ENCODE data around the gene PCCA.
"Not testable (repeated sequence)": the region's sequence is repeated elsewhere in the genome, so short reads cannot be mapped to it uniquely, and the experiment has no call there.

PCCA gene

DNA sequence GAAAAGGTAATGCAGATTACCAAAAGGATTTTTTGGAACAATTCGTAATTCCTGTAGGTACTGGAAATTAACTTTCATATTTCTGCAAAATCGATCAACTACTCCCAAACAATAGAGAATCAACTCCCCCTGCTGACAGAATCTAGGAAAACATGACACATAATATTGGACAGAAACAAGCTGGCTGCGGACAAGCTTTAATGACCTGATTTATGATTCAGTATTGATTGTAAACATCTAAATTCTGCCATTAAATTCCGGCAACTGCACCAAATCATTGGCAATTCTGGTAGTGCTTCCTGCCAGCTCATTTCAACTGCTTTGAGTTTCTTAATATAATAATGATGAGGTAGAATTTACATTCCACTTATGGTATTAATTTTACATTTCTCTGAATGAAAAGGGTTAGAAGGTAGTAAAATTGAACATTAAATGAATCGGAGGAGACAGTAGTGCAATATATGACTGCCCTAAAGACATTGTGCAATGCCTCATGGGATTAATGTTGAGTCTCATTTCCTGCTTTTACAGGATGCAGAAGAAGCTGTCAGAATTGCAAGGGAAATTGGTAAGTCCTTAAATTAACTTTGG lies 146.5 kb downstream of the PCCA start:
- no peak for DNase-seq (ENCODE audit: low read depth in 2 of 3, low spot score in 2 of 3)

DNA sequence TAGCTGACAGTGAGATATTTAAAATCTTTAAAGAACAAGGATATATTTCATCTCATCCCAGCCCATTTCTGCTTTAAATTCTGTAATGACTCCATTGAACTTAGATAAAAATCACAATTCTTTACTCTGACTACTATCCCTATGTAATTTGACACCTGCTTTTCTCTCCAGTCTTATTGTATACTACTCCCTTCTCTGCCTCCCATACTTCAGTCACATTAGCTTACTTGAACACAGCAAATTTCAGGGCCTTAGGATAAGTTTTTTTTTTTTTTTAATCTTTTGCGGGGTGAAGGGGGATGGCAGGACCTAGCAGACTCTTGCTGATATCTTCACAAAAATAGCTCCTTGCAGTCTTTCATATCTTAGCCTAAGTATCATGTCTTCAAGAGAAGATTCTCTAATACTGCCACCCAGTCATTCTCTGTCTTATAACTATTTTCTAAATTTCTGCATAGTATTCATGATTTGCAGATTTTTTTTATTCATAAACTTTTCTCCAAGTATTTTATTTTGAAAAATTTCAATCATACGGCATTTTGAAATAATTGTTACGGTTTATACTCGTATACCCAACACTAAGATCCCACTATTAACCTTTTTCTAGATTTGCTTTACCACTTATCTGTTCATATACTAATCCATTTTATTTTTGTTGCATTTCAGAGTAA lies 151.4 kb downstream of the PCCA start:
- no peak for DNase-seq (ENCODE audit: low read depth in 2 of 3, low spot score in 2 of 3)

DNA sequence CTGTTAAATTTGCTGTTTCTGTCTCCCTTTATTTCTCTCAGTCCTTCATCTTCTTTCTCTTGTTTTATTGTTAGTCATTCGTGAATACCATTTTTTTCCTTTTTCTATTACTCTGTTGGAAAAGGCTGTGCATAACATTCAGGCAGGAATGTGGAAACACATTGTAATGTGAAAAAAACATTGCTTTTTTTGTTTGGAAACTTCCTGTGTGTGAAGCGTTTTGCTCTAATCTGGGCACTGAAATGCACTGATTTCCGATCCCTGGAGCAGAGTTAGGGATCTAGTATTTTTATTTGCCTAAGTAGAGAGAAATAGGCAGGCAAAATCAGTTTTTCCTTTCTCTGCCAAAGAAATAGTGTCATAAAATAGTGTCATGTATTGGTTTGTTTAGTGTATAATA lies 155.5 kb downstream of the PCCA start:
- no peak for DNase-seq (ENCODE audit: low read depth in 2 of 3, low spot score in 2 of 3)

DNA sequence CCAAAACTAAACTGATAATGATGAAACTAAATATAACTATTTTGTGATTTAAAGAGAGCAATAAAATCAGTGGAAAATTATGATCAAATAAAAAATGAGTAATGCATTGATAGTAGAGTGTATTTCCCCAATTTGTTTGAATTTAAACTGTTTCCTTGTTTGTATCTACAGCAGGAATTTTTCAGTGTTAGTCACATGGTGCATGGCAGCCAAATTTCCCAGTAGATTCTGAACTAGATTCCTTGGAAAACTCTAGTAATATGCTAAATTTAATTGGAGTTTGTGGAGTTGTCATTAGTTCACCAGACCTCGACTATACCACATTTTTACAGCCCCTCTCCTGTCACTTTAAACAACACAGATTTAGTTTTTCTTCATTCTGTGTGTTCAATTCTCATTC lies 156.2 kb downstream of the PCCA start:
- DNase-seq (ENCODE audit: low read depth in 2 of 3, low spot score in 2 of 3), result no peak

DNA sequence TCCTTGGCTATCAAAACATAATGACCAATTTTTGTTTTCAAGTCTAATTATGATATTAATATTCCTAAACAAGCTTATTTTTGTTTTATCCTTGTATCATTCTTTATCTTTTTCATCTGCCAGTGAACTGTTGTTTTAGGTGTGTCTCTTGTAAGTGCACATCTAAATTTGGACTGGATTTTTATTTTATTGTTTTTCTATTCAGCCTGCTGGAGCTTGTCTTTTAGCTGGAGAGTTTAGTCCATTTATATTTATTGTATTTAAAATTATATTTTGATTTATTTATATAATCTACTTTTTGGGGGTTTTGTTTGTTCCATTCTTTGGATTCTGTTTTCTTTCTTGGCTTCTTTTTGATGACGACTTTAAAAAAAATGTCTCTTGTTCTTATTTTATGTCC lies 159.0 kb downstream of the PCCA start:
- no peak for DNase-seq (ENCODE audit: low read depth in 2 of 3, low spot score in 2 of 3)

DNA sequence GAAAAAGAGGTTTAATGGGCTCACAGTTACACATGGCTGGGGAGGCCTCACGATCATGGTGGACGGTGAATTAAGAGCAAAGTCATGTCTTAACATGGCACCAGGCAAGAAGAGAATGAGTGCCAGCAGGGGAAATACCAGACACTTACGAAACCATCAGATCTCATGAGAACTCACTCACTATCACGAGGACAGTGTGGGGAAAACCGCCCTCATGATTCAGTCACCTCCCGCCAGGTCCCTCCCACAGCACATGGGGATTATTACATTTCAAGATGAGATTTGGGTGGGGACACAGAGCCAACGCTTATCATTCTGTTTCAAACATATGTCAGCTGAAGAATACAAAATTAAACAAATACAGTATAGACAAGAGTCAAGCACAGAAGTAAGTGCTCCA lies 165.1 kb downstream of the PCCA start:
- no peak for DNase-seq (ENCODE audit: low read depth in 2 of 3, low spot score in 2 of 3)

GRCh38 chr13:100262404-100262803 lies 173.5 kb downstream of the PCCA start:
- DNase-seq (ENCODE audit: low read depth in 2 of 3, low spot score in 2 of 3), result no peak

DNA sequence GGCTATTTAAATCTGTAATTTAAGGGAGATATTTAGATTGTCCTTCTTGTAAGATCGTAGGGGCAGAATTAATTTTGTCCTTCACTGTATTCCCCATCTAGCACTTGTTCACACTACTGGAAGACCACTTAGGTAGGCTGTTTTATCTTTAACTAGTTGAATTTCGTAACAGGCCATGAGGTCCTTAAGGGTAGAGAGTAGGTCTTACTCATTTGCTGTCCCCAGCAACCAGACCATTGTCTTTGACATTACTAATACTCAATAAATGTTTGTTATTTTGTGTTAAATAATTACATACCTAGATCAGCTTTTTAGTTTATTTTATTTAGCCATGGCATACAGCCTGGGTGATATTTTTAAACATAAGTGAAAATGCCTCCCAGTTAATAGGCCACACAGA lies 177.1 kb downstream of the PCCA start:
- no peak for DNase-seq (ENCODE audit: low read depth in 2 of 3, low spot score in 2 of 3)

DNA sequence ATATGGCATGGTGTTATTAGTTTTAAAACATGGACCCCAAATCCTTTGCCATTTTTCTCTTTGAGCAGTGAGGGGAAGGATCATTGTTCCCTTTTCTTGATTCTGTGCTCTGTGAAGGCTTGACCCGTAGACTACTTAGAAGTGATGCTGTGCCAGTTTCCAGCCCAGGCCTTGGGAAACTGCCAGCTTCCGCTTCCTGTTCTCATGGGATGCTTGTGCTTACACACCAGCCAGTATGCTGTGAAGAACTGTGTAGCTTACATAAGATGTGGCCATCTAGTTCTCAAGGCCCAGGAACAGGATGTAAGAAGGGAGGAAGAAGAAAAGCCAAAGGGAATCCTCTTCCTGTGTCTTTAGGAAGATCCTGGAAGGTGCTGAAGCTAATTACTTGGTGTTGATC lies 180.9 kb downstream of the PCCA start:
- DNase-seq (ENCODE audit: low read depth in 2 of 3, low spot score in 2 of 3), result no peak

GRCh38 chr13:100273138-100273537 lies 184.2 kb downstream of the PCCA start:
- DNase-seq (ENCODE audit: low read depth in 2 of 3, low spot score in 2 of 3), result no peak

DNA sequence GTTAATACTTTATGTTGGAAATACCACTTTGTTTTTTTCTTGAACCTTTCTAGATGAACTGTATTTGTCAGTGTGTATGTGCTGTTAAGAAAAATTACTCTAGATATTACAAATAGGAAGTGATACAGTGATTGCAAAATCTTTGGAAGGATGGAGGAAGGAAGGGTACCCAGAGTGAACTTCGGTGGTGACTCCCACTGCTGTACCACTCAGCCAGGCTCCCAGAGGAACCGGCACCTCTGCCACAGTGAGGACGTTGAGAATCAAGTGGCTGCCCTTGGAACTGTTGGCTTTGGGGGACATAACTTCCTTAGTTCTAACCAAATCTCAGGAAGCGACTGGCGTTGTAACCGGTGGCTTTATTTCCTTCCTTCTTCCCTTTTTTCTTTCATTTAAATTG lies 184.7 kb downstream of the PCCA start:
- DNase-seq (ENCODE audit: low read depth in 2 of 3, low spot score in 2 of 3), result no peak

GRCh38 chr13:100274942-100275506 lies 186.1 kb downstream of the PCCA start:
- DNase-seq (ENCODE audit: low read depth in 2 of 3, low spot score in 2 of 3), result no peak

- DNase-seq (ENCODE audit: low read depth in 2 of 3, low spot score in 2 of 3), result no peak
These were observed 186.9 kb downstream of the PCCA start for GRCh38 chr13:100275746-100276145.

- no peak for DNase-seq (ENCODE audit: low read depth in 2 of 3, low spot score in 2 of 3)
These were observed 191.8 kb downstream of the PCCA start for GRCh38 chr13:100280681-100281080.

DNA sequence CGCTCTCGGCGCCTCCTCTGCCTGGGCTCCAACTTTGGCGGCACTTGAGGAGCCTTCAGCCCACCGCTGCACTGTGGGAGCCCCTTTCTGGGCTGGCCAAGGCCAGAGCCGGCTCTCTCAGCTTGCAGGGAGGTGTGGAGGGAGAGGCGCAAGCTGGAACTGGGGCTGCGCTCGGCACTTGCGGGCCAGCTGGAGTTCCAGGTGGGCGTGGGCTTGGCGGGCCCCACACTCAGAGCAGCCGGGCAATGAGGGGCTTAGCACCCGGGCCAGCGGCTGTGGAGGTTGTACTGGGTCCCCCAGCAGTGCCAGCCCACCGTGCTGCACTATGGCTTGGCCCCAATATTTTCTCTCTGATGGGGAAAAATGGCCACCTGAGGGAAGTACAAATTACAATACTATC lies 193.4 kb downstream of the PCCA start:
- not testable (repeated sequence) for DNase-seq (ENCODE audit: low read depth in 2 of 3, low spot score in 2 of 3)

GRCh38 chr13:100290165-100290801 lies 201.4 kb downstream of the PCCA start:
- no peak for DNase-seq (ENCODE audit: low read depth in 2 of 3, low spot score in 2 of 3)

- DNase-seq (ENCODE audit: low read depth in 2 of 3, low spot score in 2 of 3), result no peak
These were observed 202.7 kb downstream of the PCCA start for GRCh38 chr13:100291624-100292023.

GRCh38 chr13:100297413-100297812 lies 208.5 kb downstream of the PCCA start:
- DNase-seq (ENCODE audit: low read depth in 2 of 3, low spot score in 2 of 3), result no peak

GRCh38 chr13:100298116-100298681 lies 209.3 kb downstream of the PCCA start:
- no peak for DNase-seq (ENCODE audit: low read depth in 2 of 3, low spot score in 2 of 3)

DNA sequence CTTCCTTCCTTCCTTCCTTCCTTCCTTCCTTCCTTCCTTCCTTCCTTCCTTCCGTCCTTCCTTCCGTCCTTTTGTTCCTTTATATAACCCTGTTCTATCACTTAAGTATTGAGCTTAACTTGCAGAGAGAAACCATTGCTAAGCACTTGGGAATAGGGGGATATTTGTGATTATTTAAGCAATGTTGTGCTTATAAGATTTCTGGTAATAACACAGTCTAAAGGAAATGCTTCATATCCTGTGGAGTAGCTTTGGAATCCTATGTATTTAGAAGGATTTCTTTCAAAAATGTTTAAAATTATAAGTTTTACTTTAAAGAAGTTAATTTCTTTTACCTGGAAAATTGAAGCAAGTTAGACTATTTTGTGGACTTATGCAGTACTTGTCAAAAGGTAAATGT lies 209.8 kb downstream of the PCCA start:
- DNase-seq (ENCODE audit: low read depth in 2 of 3, low spot score in 2 of 3), result no peak

DNA sequence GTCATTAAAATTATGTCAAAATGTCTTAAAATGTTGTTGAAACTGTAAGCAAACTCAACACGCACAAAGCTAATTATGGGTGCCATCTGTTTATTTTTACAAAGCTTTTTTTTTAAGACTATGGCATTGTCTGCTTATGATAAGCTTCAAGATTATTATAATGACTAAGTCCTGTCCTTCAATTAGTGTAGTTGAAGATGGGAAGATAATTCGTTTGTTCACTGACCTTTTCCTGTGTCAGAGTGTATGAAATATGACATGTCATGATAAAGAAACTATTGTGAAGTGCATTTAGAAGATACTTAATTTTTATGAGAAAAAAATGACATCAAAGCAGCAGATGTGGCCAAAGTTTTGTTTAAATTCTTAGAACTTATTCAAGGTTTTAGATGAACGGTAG lies 211.3 kb downstream of the PCCA start:
- no peak for DNase-seq (ENCODE audit: low read depth in 2 of 3, low spot score in 2 of 3)

GRCh38 chr13:100300708-100301107 lies 211.8 kb downstream of the PCCA start:
- DNase-seq (ENCODE audit: low read depth in 2 of 3, low spot score in 2 of 3), result no peak

All from activated CD8-positive, alpha-beta memory T cell treated with anti-CD3 and anti-CD28 coated beads for 48 hours (primary cell).